Ovary (tissue), 3 donors: ENCODE data around the gene FMNL2.

Source experiments
- EP300 ChIP-seq: sonication (generic); formaldehyde crosslinking; IDR thresholded peaks from one replicate; pipeline ENCODE4 v1.6.1; 2017; ENCODE audit warnings: antibody characterized with exemption
- POLR2A ChIP-seq: fragments of 450-650 bp; IDR thresholded peaks from one replicate; pipeline ENCODE4 v1.6.1; 2017; ENCODE audit warnings: antibody characterized with exemption, mild to moderate bottlenecking, moderate library complexity
- TF ChIP-seq, protein P1 (sequence below), 3 donors: fragments of 450-650 bp in 2 of 3; fragments of 200-600 bp in 1 of 3; IDR thresholded peaks; one replicate each; pipeline versions ENCODE4 v1.5.1 to v1.8.0; 2016 to 2022; ENCODE audit warnings: antibody characterized with exemption in 3 of 3, mild to moderate bottlenecking in 1 of 3
- donor health status: DM: no; HTN: no; CAD: no.

DNA sequence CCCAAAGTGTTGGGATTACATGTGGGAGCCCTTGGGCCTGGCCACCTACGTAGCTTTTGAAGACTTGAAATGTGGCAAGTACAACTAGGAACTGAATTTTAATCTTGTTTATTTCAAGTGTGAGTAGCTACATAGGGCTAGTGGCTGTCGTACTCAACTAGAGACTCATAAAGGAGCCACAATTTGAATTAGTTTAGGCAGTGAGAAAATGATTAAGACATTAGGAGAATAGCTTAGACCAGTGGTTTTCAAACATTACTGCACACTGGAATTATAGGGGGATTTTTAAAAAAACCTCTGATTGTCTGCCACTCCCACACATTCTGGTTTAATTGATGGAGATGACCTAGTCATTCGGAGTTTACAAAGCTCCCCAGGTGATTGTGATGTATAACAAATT is 127.1 kb downstream of the FMNL2 start:
- TF ChIP-seq, protein P1, sequence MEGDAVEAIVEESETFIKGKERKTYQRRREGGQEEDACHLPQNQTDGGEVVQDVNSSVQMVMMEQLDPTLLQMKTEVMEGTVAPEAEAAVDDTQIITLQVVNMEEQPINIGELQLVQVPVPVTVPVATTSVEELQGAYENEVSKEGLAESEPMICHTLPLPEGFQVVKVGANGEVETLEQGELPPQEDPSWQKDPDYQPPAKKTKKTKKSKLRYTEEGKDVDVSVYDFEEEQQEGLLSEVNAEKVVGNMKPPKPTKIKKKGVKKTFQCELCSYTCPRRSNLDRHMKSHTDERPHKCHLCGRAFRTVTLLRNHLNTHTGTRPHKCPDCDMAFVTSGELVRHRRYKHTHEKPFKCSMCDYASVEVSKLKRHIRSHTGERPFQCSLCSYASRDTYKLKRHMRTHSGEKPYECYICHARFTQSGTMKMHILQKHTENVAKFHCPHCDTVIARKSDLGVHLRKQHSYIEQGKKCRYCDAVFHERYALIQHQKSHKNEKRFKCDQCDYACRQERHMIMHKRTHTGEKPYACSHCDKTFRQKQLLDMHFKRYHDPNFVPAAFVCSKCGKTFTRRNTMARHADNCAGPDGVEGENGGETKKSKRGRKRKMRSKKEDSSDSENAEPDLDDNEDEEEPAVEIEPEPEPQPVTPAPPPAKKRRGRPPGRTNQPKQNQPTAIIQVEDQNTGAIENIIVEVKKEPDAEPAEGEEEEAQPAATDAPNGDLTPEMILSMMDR (IDR thresholded peaks at IDR 0.05), result no peak
- no peak for TF ChIP-seq POLR2A
- no peak for TF ChIP-seq EP300
